Measurements from ENCODE around the gene DECR2. TPM values are rescaled to one million over a fixed set of nuclear protein-coding genes. Genes with fewer than 3 reads are reported as not detected.
A peak's percentile ranks its signal among the peaks of the same experiment; 100 is the strongest.

DECR2 gene
- total and polyA plus RNA-seq, 12 donors = 7.0 to 26.0 (median 11.6) TPM

GRCh38 chr16:396605-397004 is 5.1 kb upstream of the DECR2 start:
- Histone ChIP-seq H3K4me1 (peaks cover 2 to 36% (median 22%) of the 10 kb centered on the region in 9 donors), H3K4me3 (peak overlapping the region in 9 of 10 donors; percentile 54 to 72 (median 65)), H3K27ac (peak overlapping the region; percentile 51 to 91 (median 82)), H3K9me3 (peaks cover 0 to 5% (median 0%) of the 10 kb centered on the region in 11 donors), H3K27me3 (no peaks in the 10 kb centered on the region), H3K36me3 (peaks cover 0 to 14% (median 0%) of the 10 kb centered on the region in 9 donors)
- intact Hi-C loops (cut with DNase I) = loop anchor here in 2 of 10 donors (1.0 to 10.0 kb wide), 2 partner anchors 34 to 88 kb away; no protein-coding TSS in a partner anchor
- peak in 4 of 8 donors; percentile 19 to 37 (median 32) for ATAC-seq
- DNase-seq = no peak
- WGBS, 2 donors = 4% methylated on average over 22 of the region's 22 CpGs
- TF ChIP-seq CTCF (IDR thresholded peaks at IDR 0.05) = no peak

- Histone ChIP-seq H3K27ac (peak within 1 kb of the TSS; percentile 76 to 91 (median 84)), H3K4me3 (peak within 1 kb of the TSS; percentile 35 to 72 (median 64)), H3K27me3 (no peaks in the 10 kb centered on the region), H3K9me3 (no peaks in the 10 kb centered on the region), H3K36me3 (peaks cover 0 to 14% (median 0%) of the 10 kb centered on the region in 9 donors), H3K4me1 (peaks cover 2 to 37% (median 24%) of the 10 kb centered on the region in 9 donors)
- WGBS, 2 donors = 0 to 1% methylated on average over 43 to 73 of the region's 75 CpGs
- peak in 2 of 8 donors; percentile 2 to 18 for ATAC-seq
- no peak for DNase-seq
- no peak for TF ChIP-seq CTCF (IDR thresholded peaks at IDR 0.05)
- intact Hi-C loops (cut with DNase I) = loop anchor here in 1 of 10 donors (10.0 kb wide), 1 partner anchor 88 kb away; no protein-coding TSS in a partner anchor
Measured at GRCh38 chr16:397135-397661, 4.5 kb upstream of the DECR2 start, which contains the start of gene NME4. Gene NME4, plus strand, starts transcription at chr16:397199. Its CDS starts 24 bp downstream, at chr16:397223.

- peak; percentile 9 to 63 (median 50) for ATAC-seq
- intact Hi-C loops (cut with DNase I) = loop anchor here in 1 of 10 donors (10.0 kb wide), 1 partner anchor 87 kb away; no protein-coding TSS in a partner anchor
- H3K27me3 ChIP-seq = no peaks in the 10 kb centered on the region
- DNase-seq = peak; percentile 73 to 74
- H3K4me1 ChIP-seq = peaks cover 2 to 43% (median 29%) of the 10 kb centered on the region in 9 donors
- peak overlapping the region in 9 of 10 donors; percentile 65 to 91 (median 85) for H3K27ac ChIP-seq
- no peaks in the 10 kb centered on the region for H3K9me3 ChIP-seq
- H3K4me3 ChIP-seq = peak overlapping the region in 9 of 10 donors; percentile 2 to 72 (median 65)
- 21 to 22% methylated on average over 21 to 25 of the region's 29 CpGs for WGBS, 2 donors
- peaks cover 0 to 14% (median 0%) of the 10 kb centered on the region in 9 donors for H3K36me3 ChIP-seq
- TF ChIP-seq CTCF (IDR thresholded peaks at IDR 0.05) = peak in 6 of 9 donors; percentile 15 to 58 (median 48)
Measured at GRCh38 chr16:397736-398332, 3.9 kb upstream of the DECR2 start.

- Histone ChIP-seq H3K4me3 (no peak overlapping the region), H3K36me3 (peaks cover 0 to 14% (median 0%) of the 10 kb centered on the region in 9 donors), H3K27me3 (no peaks in the 10 kb centered on the region), H3K4me1 (peaks cover 2 to 43% (median 29%) of the 10 kb centered on the region in 9 donors), H3K9me3 (no peaks in the 10 kb centered on the region), H3K27ac (peak overlapping the region in 9 of 10 donors; percentile 65 to 91 (median 85))
- no peak for ATAC-seq
- DNase-seq = no peak
- no peak for TF ChIP-seq CTCF (IDR thresholded peaks at IDR 0.05)
- intact Hi-C loops (cut with DNase I) = loop anchor here in 1 of 10 donors (10.0 kb wide), 1 partner anchor 86 kb away; no protein-coding TSS in a partner anchor
- 83% methylated on average over 24 of the region's 24 CpGs for WGBS, 2 donors
Measured at GRCh38 chr16:398561-399339, 2.9 kb upstream of the DECR2 start.

Measured in heart right ventricle (tissue), 16 donors.